HCT116 (cell line): ENCODE data around the gene ADIPOR2. TPM values are rescaled to one million over a fixed set of nuclear protein-coding genes. Genes with fewer than 3 reads are reported as not detected.
A peak's percentile ranks its signal among the peaks of the same experiment; 100 is the strongest.

Experiments
- ATAC-seq: fragments of 200-7000 bp; cut with Tn5 transposase; 2 replicates; pipeline ENCODE4 v1.9.1; 2020; ENCODE audit warnings: mild to moderate bottlenecking, moderate library complexity
- BruUV-seq: library from RNA; stranded (reverse); fragments of 400-500 nt; replicated peaks from 2 replicates; lab custom pipeline; 2021; lab: Mats Ljungman, UMichigan
- CTCF ChIA-PET: fragments of 300-600 bp; sonication (Branson Sonifier 250); formaldehyde crosslinking; loops from one replicate; lab custom pipeline; 2021; ENCODE audit warnings: antibody characterized with exemption; lab: Charles Lee
- POLR2A ChIA-PET: fragments of 300-600, 350-600 bp; sonication (Branson Sonifier 250); formaldehyde crosslinking; loops from one replicate; lab custom pipeline; 2021; ENCODE audit warnings: antibody characterized with exemption; lab: Charles Lee
- RAD21 ChIA-PET, 2 experiments: fragments of 300-600 bp; sonication (Branson Sonifier 250); formaldehyde crosslinking; loops; one replicate each; lab custom pipeline; 2023; ENCODE audit warnings: low total read pairs in 2 of 2; ENCODE audit not compliant: uncharacterized antibody in 2 of 2, unreplicated experiment in 2 of 2, low non-redundant PET in 1 of 2; lab: Charles Lee
- DNase-seq: peaks from one replicate; pipeline ENCODE4 v3.0.0-alpha.2; 2010; ENCODE audit warnings: low read depth, low spot score
- H2AFZ ChIP-seq: fragments of 200-600 bp; shearing (Covaris generic), sonication (generic); 2 replicates; pipeline ENCODE4 v1.6.1; 2017; ENCODE audit warnings: low read depth, mixed run types, mixed read lengths, antibody characterized with exemption, low read length; ENCODE audit not compliant: poor library complexity, severe bottlenecking
- H3K27ac ChIP-seq: 2 replicates; pipeline ENCODE4 v1.5.1; 2012; ENCODE audit warnings: low read depth, low read length
- H3K27me3 ChIP-seq: fragments of 200-600 bp; sonication (generic); 2 replicates; pipeline ENCODE4 v1.6.1; 2016; ENCODE audit warnings: mixed run types, low read length, mixed read lengths; ENCODE audit not compliant: insufficient read depth
- H3K36me3 ChIP-seq, 2 experiments: fragments of 200-500 bp in 1 of 2; fragments of 200-600 bp in 1 of 2; sonication (Bioruptor generic) in 1 of 2; sonication (generic) in 1 of 2; 2 replicates each; pipeline versions ENCODE4 v1.5.1 to v1.6.1; 2014 to 2016; ENCODE audit warnings: low read length in 2 of 2, inconsistent platforms in 1 of 2, mixed read lengths in 1 of 2, mixed run types in 1 of 2; ENCODE audit not compliant: insufficient read depth in 2 of 2, control insufficient read depth in 1 of 2
- H3K4me1 ChIP-seq, 2 experiments: fragments of 200-600 bp in 1 of 2; sonication (generic) in 1 of 2; 2 replicates each; pipeline versions ENCODE4 v1.5.1 to v1.6.1; 2012 to 2017; ENCODE audit warnings: low read length in 2 of 2, inconsistent platforms in 1 of 2, mild to moderate bottlenecking in 1 of 2, mixed read lengths in 1 of 2, mixed run types in 1 of 2, moderate library complexity in 1 of 2; ENCODE audit not compliant: insufficient read depth in 2 of 2, control insufficient read depth in 1 of 2
- H3K4me2 ChIP-seq: fragments of 200-600 bp; sonication (generic); 2 replicates; pipeline ENCODE4 v1.6.1; 2017; ENCODE audit warnings: mixed run types, low read length, mixed read lengths
- H3K4me3 ChIP-seq, 2 experiments: fragments of 200-600 bp in 1 of 2; sonication (generic) in 1 of 2; replicated peaks in 1 of 2; 2 replicates each; pipeline ENCODE4 v1.5.1; 2011 to 2016; ENCODE audit warnings: low read length in 2 of 2, control low read depth in 1 of 2, low read depth in 1 of 2, mild to moderate bottlenecking in 1 of 2, mixed read lengths in 1 of 2, mixed run types in 1 of 2
- H3K79me2 ChIP-seq: fragments of 200-600 bp; sonication (generic); 2 replicates; pipeline ENCODE4 v1.6.1; 2017; ENCODE audit warnings: mild to moderate bottlenecking, mixed run types, low read length, moderate library complexity, mixed read lengths; ENCODE audit not compliant: insufficient read depth
- H3K9ac ChIP-seq: fragments of 200-600 bp; sonication (generic); 2 replicates; pipeline ENCODE4 v1.6.1; 2016; ENCODE audit warnings: low read length, mixed read lengths
- H3K9me2 ChIP-seq: fragments of 200-600 bp; sonication (generic), shearing (Covaris generic); 2 replicates; pipeline ENCODE4 v1.6.1; 2017; ENCODE audit warnings: mixed run types, mild to moderate bottlenecking, moderate library complexity; ENCODE audit not compliant: insufficient read depth
- H3K9me3 ChIP-seq, 2 experiments: fragments of 200-500 bp in 1 of 2; fragments of 200-600 bp in 1 of 2; sonication (Bioruptor generic) in 1 of 2; sonication (generic) in 1 of 2; 2 replicates each; pipeline ENCODE4 v1.6.1; 2014 to 2017; ENCODE audit warnings: low read length in 2 of 2, mixed read lengths in 2 of 2, inconsistent platforms in 1 of 2, low read depth in 1 of 2, mild to moderate bottlenecking in 1 of 2, mixed run types in 1 of 2, moderate library complexity in 1 of 2; ENCODE audit not compliant: control insufficient read depth in 1 of 2, insufficient read depth in 1 of 2
- H4K20me1 ChIP-seq: fragments of 200-600 bp; sonication (generic), shearing (Covaris generic); 2 replicates; pipeline ENCODE4 v1.6.1; 2017; ENCODE audit warnings: mixed run types, mild to moderate bottlenecking, moderate library complexity; ENCODE audit not compliant: insufficient read depth
- CBX3 ChIP-seq: IDR thresholded peaks from 2 replicates; pipeline ENCODE4 v1.6.1; 2012; ENCODE audit warnings: low read depth
- CEBPB ChIP-seq: IDR thresholded peaks from 2 replicates; pipeline ENCODE4 v1.6.1; 2012; ENCODE audit warnings: low read depth
- ELF1 ChIP-seq: IDR thresholded peaks from 2 replicates; pipeline ENCODE4 v1.6.1; 2012; ENCODE audit warnings: low read depth, borderline replicate concordance
- EZH2 ChIP-seq: fragments of 200-600 bp; sonication (generic); IDR thresholded peaks from 2 replicates; pipeline ENCODE4 v1.6.1; 2017; ENCODE audit warnings: antibody characterized with exemption, mixed run types
- EZH2phosphoT487 ChIP-seq: fragments of 200-600 bp; IDR thresholded peaks from 2 replicates; pipeline ENCODE4 v1.6.1; 2018; ENCODE audit warnings: antibody characterized with exemption, borderline replicate concordance
- FOSL1 ChIP-seq: IDR thresholded peaks from 2 replicates; pipeline ENCODE4 v1.6.1; 2012; ENCODE audit warnings: low read depth
- POLR2A ChIP-seq: IDR thresholded peaks from 2 replicates; pipeline ENCODE4 v1.7.0; 2011; ENCODE audit warnings: borderline replicate concordance; ENCODE audit not compliant: insufficient read depth, insufficient read length; ENCODE audit errors: extremely low read depth
- POLR2AphosphoS5 ChIP-seq: IDR thresholded peaks from 2 replicates; pipeline ENCODE4 v1.6.1; 2011; ENCODE audit warnings: mild to moderate bottlenecking, low read depth, low read length, moderate library complexity
- SIN3A ChIP-seq: IDR thresholded peaks from 2 replicates; pipeline ENCODE4 v1.6.1; 2012; ENCODE audit warnings: low read depth
- SRF ChIP-seq: IDR thresholded peaks from 2 replicates; pipeline ENCODE4 v1.6.1; 2012; ENCODE audit warnings: low read depth
- TCF7L2 ChIP-seq: IDR thresholded peaks from 2 replicates; pipeline ENCODE4 v1.7.0; 2011; ENCODE audit warnings: borderline replicate concordance, inconsistent platforms; ENCODE audit not compliant: insufficient read depth, insufficient read length; ENCODE audit errors: extremely low read depth
- YY1 ChIP-seq: IDR thresholded peaks from 2 replicates; pipeline ENCODE4 v1.6.1; 2011; ENCODE audit warnings: low read length, low read depth, moderate library complexity, mild to moderate bottlenecking; ENCODE audit not compliant: insufficient replicate concordance; ENCODE audit errors: extremely low read depth
- ZNF274 ChIP-seq: fragments of 200-500 bp; sonication (Bioruptor generic); IDR thresholded peaks from 2 replicates; pipeline ENCODE4 v1.6.1; 2014; ENCODE audit warnings: mild to moderate bottlenecking, low read depth, low read length, inconsistent platforms
- intact Hi-C: fragments of 100-400 bp; cut with micrococcal nuclease; formaldehyde crosslinking; loops from 2 replicates; pipeline ENCODE4 v1.10.0; 2022
- total RNA-seq: library from RNA; stranded (reverse); gene quantifications from one replicate; pipeline ENCODE4 v1.2.1, GENCODE V29; 2021; ENCODE audit not compliant: unreplicated experiment
- TF ChIP-seq, protein P1 (sequence below): IDR thresholded peaks from 2 replicates; pipeline ENCODE4 v1.6.1; 2012
- TF ChIP-seq, protein P2 (sequence below): IDR thresholded peaks from 2 replicates; pipeline ENCODE4 v1.6.1; 2011; ENCODE audit warnings: mild to moderate bottlenecking, low read length, moderate library complexity; ENCODE audit not compliant: insufficient replicate concordance; ENCODE audit errors: extremely low read depth
- TF ChIP-seq, protein P3 (sequence below), 3 experiments: fragments of 200-600 bp in 1 of 3; sonication (generic) in 1 of 3; IDR thresholded peaks in 2 of 3; conservative IDR thresholded peaks in 1 of 3; 2 replicates each; pipeline ENCODE4 v1.5.1; 2012 to 2017; ENCODE audit warnings: low read depth in 2 of 3, low read length in 2 of 3, antibody characterized with exemption in 1 of 3, borderline replicate concordance in 1 of 3, control low read depth in 1 of 3, mild to moderate bottlenecking in 1 of 3, mixed read lengths in 1 of 3, mixed run types in 1 of 3, moderate library complexity in 1 of 3; ENCODE audit not compliant: insufficient read depth in 1 of 3
- TF ChIP-seq, protein P4 (sequence below): IDR thresholded peaks from 2 replicates; pipeline ENCODE4 v1.6.1; 2012

The ADIPOR2 gene
- total RNA-seq, 1 experiment from 2014 or later: 69.9 TPM

DNA sequence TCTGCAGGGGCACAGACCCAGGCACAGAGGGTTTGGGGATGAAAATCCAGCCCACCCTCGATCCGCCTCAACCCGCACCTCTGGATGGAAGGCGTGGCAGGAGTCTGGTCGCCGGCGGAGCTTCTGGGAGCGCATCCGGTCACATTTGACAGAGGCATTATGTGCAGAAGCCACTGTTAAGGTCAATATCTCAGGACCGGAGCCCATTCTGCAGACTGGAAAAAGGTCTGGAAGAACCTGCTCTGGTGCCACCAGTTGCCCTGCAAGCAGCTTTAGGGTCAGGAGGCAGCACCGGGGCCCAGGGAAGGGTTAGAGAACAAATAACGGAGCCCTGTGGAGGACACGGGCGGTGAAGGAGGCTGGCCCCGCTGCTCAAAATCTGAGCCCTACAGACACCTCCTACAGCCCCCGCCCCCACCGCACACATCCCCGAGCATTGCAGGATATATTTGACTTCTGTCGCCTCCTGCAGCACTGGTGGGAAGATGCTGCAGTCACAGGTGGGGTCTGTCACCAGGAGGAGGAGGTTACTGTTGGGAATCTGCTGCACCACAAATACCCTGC is 104.4 kb downstream of the ADIPOR2 start:
- intact Hi-C loops: loop anchor here (5.0 kb wide), 1 partner anchor 787 kb away; no protein-coding TSS in a partner anchor
- POLR2A ChIA-PET: no interaction called here

More for the DNA sequence above, 104.4 kb downstream of the ADIPOR2 start:
- Histone ChIP-seq H3K27ac (no peak overlapping the region), H3K4me2 (peak overlapping the region; percentile 99), H3K27me3 (no peaks in the 10 kb centered on the region), H3K9ac (no peak overlapping the region), H3K79me2 (no peaks in the 10 kb centered on the region), H4K20me1 (no peaks in the 10 kb centered on the region), H3K9me3 (no peaks in the 10 kb centered on the region), H3K9me2 (no peaks in the 10 kb centered on the region), H3K4me1 (peaks cover 3 to 20% of the 10 kb centered on the region in 2 experiments; a peak in 3 of 4 replicates), H3K36me3 (no peaks in the 10 kb centered on the region), H3K4me3 (no peak overlapping the region), H2AFZ (no peak overlapping the region)
- CTCF ChIA-PET: interaction anchor here (0.7 to 2.9 kb wide), 3 partner anchors 142 to 161 kb away, joined by 3 to 32 read pairs (median 6); no protein-coding TSS in a partner anchor
- TF ChIP-seq, protein P1, sequence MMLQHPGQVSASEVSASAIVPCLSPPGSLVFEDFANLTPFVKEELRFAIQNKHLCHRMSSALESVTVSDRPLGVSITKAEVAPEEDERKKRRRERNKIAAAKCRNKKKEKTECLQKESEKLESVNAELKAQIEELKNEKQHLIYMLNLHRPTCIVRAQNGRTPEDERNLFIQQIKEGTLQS: no peak
- TF ChIP-seq EZH2: no peak
- no peak for TF ChIP-seq POLR2A
- TF ChIP-seq FOSL1: no peak
- no peak for TF ChIP-seq ELF1
- no peak for TF ChIP-seq SIN3A
- no peak for TF ChIP-seq YY1
- no peak for TF ChIP-seq SRF
- TF ChIP-seq CEBPB: no peak
- TF ChIP-seq, protein P2, sequence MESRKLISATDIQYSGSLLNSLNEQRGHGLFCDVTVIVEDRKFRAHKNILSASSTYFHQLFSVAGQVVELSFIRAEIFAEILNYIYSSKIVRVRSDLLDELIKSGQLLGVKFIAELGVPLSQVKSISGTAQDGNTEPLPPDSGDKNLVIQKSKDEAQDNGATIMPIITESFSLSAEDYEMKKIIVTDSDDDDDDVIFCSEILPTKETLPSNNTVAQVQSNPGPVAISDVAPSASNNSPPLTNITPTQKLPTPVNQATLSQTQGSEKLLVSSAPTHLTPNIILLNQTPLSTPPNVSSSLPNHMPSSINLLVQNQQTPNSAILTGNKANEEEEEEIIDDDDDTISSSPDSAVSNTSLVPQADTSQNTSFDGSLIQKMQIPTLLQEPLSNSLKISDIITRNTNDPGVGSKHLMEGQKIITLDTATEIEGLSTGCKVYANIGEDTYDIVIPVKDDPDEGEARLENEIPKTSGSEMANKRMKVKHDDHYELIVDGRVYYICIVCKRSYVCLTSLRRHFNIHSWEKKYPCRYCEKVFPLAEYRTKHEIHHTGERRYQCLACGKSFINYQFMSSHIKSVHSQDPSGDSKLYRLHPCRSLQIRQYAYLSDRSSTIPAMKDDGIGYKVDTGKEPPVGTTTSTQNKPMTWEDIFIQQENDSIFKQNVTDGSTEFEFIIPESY: no peak
- TF ChIP-seq, protein P3, sequence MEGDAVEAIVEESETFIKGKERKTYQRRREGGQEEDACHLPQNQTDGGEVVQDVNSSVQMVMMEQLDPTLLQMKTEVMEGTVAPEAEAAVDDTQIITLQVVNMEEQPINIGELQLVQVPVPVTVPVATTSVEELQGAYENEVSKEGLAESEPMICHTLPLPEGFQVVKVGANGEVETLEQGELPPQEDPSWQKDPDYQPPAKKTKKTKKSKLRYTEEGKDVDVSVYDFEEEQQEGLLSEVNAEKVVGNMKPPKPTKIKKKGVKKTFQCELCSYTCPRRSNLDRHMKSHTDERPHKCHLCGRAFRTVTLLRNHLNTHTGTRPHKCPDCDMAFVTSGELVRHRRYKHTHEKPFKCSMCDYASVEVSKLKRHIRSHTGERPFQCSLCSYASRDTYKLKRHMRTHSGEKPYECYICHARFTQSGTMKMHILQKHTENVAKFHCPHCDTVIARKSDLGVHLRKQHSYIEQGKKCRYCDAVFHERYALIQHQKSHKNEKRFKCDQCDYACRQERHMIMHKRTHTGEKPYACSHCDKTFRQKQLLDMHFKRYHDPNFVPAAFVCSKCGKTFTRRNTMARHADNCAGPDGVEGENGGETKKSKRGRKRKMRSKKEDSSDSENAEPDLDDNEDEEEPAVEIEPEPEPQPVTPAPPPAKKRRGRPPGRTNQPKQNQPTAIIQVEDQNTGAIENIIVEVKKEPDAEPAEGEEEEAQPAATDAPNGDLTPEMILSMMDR (IDR thresholded peaks at IDR 0.05 in 2 of 3, conservative IDR thresholded peaks at IDR 0.05 in 1 of 3; ENCODE audit: borderline replicate concordance in 1 of 3, insufficient read depth in 1 of 3, low read depth in 2 of 3, low read length in 2 of 3): no peak
- TF ChIP-seq EZH2phosphoT487: no peak
- TF ChIP-seq, protein P4, sequence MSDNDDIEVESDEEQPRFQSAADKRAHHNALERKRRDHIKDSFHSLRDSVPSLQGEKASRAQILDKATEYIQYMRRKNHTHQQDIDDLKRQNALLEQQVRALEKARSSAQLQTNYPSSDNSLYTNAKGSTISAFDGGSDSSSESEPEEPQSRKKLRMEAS: no peak
- no peak for TF ChIP-seq ZNF274
- TF ChIP-seq POLR2AphosphoS5: no peak
- no peak for TF ChIP-seq CBX3
- TF ChIP-seq TCF7L2: no peak
- RAD21 ChIA-PET: interaction anchor here in 1 of 2 experiments (1.5 kb wide), 1 partner anchor 145 kb away, joined by 5 read pairs; no protein-coding TSS in a partner anchor
- DNase-seq: no peak
- ATAC-seq: no peak
- BruUV-seq: no TSS peak
